Ascending aorta (tissue), 2 donors: ENCODE results near the gene TRIB2. TPM values are rescaled to one million over a fixed set of nuclear protein-coding genes. Genes with fewer than 3 reads are reported as not detected.

ENCODE experiments used
- DNase-seq, 2 donors: peaks; one replicate each; pipeline ENCODE4 v3.0.0-alpha.2; 2019; ENCODE audit warnings: low spot score in 2 of 2
- H3K27ac ChIP-seq, 2 donors: fragments of 200-600 bp; sonication (generic); one replicate each; pipeline ENCODE4 v1.5.1; 2016 to 2017; ENCODE audit warnings: mild to moderate bottlenecking in 1 of 2
- H3K27me3 ChIP-seq: fragments of 200-600 bp; sonication (generic); one replicate; pipeline ENCODE4 v1.5.1; 2017
- H3K36me3 ChIP-seq, 2 donors: fragments of 200-600 bp; sonication (generic); one replicate each; pipeline ENCODE4 v1.5.1; 2016
- H3K4me1 ChIP-seq, 2 donors: fragments of 200-600 bp; sonication (generic); one replicate each; pipeline ENCODE4 v1.5.1; 2016 to 2017; ENCODE audit warnings: mild to moderate bottlenecking in 1 of 2
- H3K4me3 ChIP-seq, 2 donors: fragments of 200-600 bp; sonication (generic); one replicate each; pipeline ENCODE4 v1.5.1; 2016 to 2017; ENCODE audit warnings: mild to moderate bottlenecking in 1 of 2
- H3K9me3 ChIP-seq, 2 donors: fragments of 200-600 bp; sonication (generic); one replicate each; pipeline ENCODE4 v1.5.1; 2016
- intact Hi-C: fragments of 100-400 bp; cut with DNase I; formaldehyde crosslinking; loops from one replicate; pipeline ENCODE4 v1.15.1; 2023
- total RNA-seq: library from RNA; depleted of rRNA; stranded (reverse); fragments of >200 nt; gene quantifications from one replicate; pipeline ENCODE4 v1.1.0, GENCODE V29; 2016
- TF ChIP-seq, protein P1 (sequence below), 3 experiments: fragments of 200-600 bp in 2 of 3; fragments of 450-650 bp in 1 of 3; sonication (generic) in 2 of 3; IDR thresholded peaks; one replicate each; pipeline ENCODE4 v1.5.1; 2016 to 2019; ENCODE audit warnings: antibody characterized with exemption in 3 of 3, mild to moderate bottlenecking in 1 of 3, moderate library complexity in 1 of 3

Gene TRIB2
- total RNA-seq, 1 donor from 2014 or later: 55.6 TPM

GRCh38 chr2:12767996-12768624 is 51.4 kb downstream of the TRIB2 start:
- Histone ChIP-seq H3K4me1 (no peaks in the 10 kb centered on the region), H3K27me3 (no peaks in the 10 kb centered on the region), H3K27ac (no peak overlapping the region), H3K9me3 (peaks cover 0 to 5% of the 10 kb centered on the region in 2 donors), H3K4me3 (no peak overlapping the region), H3K36me3 (no peaks in the 10 kb centered on the region)
- intact Hi-C loops: no loop called here
- TF ChIP-seq, protein P1, sequence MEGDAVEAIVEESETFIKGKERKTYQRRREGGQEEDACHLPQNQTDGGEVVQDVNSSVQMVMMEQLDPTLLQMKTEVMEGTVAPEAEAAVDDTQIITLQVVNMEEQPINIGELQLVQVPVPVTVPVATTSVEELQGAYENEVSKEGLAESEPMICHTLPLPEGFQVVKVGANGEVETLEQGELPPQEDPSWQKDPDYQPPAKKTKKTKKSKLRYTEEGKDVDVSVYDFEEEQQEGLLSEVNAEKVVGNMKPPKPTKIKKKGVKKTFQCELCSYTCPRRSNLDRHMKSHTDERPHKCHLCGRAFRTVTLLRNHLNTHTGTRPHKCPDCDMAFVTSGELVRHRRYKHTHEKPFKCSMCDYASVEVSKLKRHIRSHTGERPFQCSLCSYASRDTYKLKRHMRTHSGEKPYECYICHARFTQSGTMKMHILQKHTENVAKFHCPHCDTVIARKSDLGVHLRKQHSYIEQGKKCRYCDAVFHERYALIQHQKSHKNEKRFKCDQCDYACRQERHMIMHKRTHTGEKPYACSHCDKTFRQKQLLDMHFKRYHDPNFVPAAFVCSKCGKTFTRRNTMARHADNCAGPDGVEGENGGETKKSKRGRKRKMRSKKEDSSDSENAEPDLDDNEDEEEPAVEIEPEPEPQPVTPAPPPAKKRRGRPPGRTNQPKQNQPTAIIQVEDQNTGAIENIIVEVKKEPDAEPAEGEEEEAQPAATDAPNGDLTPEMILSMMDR (IDR thresholded peaks at IDR 0.05): no peak
- no peak for DNase-seq

GRCh38 chr2:12769492-12770105 is 52.9 kb downstream of the TRIB2 start:
- peaks cover 0 to under 1% of the 10 kb centered on the region in 2 donors for H3K9me3 ChIP-seq
- no peaks in the 10 kb centered on the region for H3K36me3 ChIP-seq
- no peak for DNase-seq
- no peak overlapping the region for H3K4me3 ChIP-seq
- no peaks in the 10 kb centered on the region for H3K4me1 ChIP-seq
- intact Hi-C loops: no loop called here
- no peak overlapping the region for H3K27ac ChIP-seq
- no peaks in the 10 kb centered on the region for H3K27me3 ChIP-seq
- TF ChIP-seq, protein P1 (IDR thresholded peaks at IDR 0.05): no peak

DNA sequence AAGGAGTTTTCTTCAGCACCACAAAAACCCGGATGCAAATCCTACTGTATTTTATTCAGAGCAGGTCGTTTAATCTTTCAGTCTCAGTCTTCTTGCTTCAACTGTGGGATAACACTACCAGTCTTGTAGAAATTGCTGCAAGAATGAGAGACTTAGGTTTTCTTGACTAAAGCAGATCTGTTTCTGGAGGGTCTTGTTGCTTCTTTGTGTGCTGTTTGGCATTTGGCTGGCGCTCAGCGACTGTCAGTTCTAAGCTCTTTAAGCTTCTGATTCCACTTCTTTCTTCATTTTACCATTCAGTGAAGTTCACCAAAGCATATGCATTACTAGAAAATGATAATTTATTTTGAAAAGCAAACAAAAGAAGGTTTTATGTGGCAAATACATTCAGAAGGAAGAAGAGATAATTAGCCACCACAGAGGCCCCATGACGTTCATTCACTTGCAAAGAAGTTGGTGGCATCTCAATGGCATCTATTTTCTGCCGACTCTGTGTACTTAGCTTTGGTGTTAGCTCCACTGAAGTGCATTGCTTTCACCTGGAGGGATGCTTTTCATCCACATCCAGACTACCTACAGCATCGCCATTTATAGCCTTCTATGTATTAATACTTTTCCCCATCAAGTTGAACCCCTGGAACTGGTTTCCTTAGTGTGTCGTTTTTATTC is 53.7 kb downstream of the TRIB2 start:
- intact Hi-C loops: no loop called here
- TF ChIP-seq, protein P1 (IDR thresholded peaks at IDR 0.05): no peak
- DNase-seq: no peak

DNA sequence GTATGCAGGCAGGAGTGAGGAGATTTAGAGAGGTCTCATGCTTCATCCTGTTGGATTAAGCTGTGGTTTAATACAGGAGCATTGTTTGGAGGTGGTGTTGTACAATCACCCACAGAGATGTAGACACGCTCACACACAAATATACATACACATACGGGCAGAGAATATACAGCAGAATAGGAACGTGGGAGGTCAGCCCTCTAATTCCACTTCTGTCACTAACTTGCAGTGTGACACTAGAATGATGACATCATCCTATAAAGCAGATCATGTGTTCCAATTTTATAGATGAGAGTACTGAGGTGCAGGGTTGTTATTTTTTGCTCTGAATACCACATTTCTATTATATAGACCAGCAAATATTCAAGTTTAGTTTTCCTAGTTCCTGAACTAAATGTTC is 54.4 kb downstream of the TRIB2 start:
- no peak overlapping the region for H3K27ac ChIP-seq
- no peaks in the 10 kb centered on the region for H3K9me3 ChIP-seq
- H3K4me3 ChIP-seq: no peak overlapping the region
- TF ChIP-seq, protein P1 (IDR thresholded peaks at IDR 0.05): no peak
- intact Hi-C loops: no loop called here
- DNase-seq: no peak
- H3K36me3 ChIP-seq: no peaks in the 10 kb centered on the region
- no peaks in the 10 kb centered on the region for H3K27me3 ChIP-seq
- H3K4me1 ChIP-seq: no peaks in the 10 kb centered on the region

More for the DNA sequence above, 53.7 kb downstream of the TRIB2 start:
- Histone ChIP-seq H3K27me3 (no peaks in the 10 kb centered on the region), H3K4me1 (no peaks in the 10 kb centered on the region), H3K9me3 (no peaks in the 10 kb centered on the region), H3K4me3 (no peak overlapping the region), H3K36me3 (no peaks in the 10 kb centered on the region), H3K27ac (no peak overlapping the region)

DNA sequence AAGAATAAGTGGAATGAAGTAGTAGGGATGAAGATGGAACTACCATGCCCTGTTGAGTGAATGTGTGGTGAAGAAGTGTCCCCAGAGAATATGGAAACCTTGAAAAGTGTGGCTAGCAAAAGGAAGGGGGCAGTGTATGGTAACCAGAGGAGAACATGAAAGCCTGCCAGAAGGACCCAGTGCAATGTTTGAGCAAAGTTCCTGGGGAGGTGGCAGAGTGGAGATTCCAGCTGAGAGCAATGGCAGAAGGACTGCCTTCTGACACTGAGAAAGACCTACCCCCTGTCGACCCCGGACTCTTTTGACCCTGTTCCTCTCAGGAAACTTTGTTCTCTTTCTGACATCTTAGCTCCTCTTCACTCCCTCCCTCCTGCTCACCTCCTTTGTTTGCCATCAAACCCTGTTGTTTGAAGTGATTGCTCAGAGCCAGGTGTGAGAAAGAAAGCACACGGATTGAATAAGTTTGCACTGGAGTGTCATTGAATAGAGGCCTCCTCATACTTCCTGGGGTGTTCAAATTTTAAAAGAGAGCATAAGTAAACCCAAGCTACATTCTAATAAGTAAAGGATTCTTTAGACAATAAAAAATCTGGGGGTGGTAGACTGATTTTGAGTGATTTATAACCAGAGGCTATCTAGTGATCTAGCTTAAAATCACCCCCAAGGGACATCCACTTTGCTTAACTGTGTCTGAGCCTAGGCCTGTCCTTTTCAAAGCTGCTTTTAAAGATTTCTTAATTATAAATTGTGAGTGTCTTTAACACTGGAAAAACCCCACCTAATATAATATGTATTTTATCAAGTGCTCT is 57.1 kb downstream of the TRIB2 start:
- H3K9me3 ChIP-seq: no peaks in the 10 kb centered on the region
- TF ChIP-seq, protein P1 (IDR thresholded peaks at IDR 0.05): no peak
- H3K4me1 ChIP-seq: no peaks in the 10 kb centered on the region
- H3K36me3 ChIP-seq: no peaks in the 10 kb centered on the region
- no peak overlapping the region for H3K4me3 ChIP-seq
- intact Hi-C loops: no loop called here
- no peaks in the 10 kb centered on the region for H3K27me3 ChIP-seq
- no peak overlapping the region for H3K27ac ChIP-seq
- no peak for DNase-seq
